WI38 (cell line): ENCODE data around the gene VCL.

Experiments
- H3K4me3 ChIP-seq: 2 replicates; pipeline ENCODE4 v1.5.1; 2011; ENCODE audit warnings: low read depth, mild to moderate bottlenecking, control low read depth, low read length
- TF ChIP-seq, protein P1 (sequence below): IDR thresholded peaks from 2 replicates; pipeline ENCODE4 v1.5.1; 2012; ENCODE audit warnings: low read depth, mild to moderate bottlenecking, control low read depth, low read length

Gene VCL

DNA sequence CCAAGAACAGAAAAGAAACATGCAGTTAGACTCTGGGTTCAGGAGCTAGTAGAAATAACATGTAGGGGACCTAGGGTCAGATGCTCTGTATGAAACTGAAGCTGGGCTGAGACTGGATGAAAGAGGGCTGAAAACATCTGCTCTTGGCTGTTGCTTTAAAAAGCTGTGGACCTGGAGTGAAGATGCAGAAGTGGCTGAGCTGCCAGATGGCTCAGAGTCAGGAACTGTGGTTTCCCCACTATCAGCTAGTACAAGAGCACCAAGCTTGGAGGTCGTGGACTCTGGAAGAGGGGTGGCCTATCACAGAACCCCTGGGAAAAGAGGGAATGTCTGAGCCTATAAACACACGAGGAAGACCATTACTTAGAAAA is 159.0 kb downstream of the VCL start:
- TF ChIP-seq, protein P1, sequence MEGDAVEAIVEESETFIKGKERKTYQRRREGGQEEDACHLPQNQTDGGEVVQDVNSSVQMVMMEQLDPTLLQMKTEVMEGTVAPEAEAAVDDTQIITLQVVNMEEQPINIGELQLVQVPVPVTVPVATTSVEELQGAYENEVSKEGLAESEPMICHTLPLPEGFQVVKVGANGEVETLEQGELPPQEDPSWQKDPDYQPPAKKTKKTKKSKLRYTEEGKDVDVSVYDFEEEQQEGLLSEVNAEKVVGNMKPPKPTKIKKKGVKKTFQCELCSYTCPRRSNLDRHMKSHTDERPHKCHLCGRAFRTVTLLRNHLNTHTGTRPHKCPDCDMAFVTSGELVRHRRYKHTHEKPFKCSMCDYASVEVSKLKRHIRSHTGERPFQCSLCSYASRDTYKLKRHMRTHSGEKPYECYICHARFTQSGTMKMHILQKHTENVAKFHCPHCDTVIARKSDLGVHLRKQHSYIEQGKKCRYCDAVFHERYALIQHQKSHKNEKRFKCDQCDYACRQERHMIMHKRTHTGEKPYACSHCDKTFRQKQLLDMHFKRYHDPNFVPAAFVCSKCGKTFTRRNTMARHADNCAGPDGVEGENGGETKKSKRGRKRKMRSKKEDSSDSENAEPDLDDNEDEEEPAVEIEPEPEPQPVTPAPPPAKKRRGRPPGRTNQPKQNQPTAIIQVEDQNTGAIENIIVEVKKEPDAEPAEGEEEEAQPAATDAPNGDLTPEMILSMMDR: no peak
- no peak overlapping the region for H3K4me3 ChIP-seq

DNA sequence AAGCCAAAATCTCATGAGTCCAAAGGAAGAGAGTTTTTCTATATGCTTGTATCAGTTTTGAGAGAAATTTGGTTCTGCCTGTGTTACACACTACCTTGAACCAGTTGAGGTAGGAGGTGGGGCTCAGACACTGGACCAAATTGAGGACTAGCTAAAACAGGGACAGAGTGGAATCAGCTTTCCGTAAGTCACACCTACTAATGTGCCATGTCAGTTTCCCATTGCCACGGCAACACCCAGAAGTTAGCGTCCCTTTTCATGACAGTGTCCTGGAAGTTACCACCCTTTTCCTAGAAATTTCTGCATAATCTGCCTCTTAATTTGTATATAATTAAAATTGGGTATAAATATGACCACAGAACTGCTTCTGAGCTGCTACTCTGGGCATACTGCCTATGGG is 162.1 kb downstream of the VCL start:
- no peak overlapping the region for H3K4me3 ChIP-seq
- TF ChIP-seq, protein P1: no peak

DNA sequence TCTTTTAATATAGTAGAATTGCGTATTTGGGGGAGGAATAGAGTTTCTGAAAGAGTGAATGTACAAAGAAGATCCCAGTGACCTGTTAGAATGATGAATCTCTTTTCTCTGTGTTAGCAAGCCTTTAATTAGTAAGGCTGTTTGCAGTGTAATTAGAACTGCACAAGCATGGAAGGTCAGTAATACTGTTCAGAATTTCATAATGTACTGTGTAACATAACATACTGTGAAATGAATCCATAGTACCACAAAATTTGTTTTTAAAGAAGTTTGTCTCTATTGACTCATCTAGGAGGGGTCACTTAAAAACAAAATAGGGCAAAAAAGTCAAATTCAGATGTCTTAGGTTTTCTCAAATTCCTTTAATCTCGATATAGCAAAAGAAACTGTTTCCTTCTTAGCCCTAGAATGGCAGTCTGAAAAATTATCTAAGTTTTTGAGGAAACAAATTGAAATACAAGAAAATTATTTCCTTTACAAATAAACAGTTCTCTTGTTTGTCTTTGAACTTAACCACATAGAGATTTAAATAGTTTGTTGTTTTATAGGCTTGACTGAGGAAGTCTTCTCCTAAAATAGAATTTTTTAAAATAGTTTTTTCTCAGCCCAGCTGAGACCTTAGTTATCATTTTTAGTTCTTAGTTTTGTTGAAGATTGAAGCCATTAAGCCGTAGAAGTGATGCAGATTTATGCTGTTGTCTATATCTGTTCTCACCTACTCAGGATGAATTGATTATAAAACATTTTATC is 165.6 kb downstream of the VCL start:
- no peak overlapping the region for H3K4me3 ChIP-seq
- TF ChIP-seq, protein P1: no peak

DNA sequence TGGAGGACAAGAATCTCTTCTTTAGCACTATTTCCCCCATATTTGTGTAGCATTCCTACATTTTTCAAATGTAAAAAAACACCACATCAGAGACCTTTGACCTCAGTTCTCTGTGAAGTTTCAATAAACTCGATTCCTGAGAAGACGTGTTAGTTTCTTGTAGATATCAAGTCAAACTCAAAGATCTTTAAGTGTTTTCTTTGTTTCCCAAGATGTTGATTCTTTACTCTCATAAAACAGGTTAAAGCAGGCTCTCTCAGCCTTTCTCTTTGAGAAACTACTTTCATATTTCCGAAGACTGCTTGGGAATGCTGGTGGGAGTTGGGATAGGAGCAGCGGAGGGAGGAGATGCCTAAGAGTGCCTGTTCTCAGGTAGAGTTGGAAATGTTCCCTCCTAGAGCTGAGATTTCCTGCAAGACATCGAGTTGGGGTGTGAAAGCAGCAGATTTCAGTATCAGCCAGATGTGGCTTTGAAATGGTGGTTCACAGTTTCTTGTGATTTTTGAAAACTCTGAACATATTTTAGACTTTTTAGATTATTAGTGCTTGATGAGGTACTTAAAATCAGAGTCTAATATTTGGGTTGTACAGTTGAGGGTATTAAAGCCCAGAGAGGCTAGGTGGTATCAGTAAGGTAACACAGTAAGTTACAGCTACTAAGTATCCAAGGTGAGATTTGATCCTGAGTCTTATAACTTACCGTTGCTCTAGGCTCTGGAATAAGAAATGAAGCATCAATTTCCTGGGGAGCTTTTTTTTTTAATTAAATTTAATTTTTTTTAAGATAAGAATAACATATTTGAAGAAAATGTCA is 167.0 kb downstream of the VCL start:
- no peak overlapping the region for H3K4me3 ChIP-seq
- TF ChIP-seq, protein P1: no peak

DNA sequence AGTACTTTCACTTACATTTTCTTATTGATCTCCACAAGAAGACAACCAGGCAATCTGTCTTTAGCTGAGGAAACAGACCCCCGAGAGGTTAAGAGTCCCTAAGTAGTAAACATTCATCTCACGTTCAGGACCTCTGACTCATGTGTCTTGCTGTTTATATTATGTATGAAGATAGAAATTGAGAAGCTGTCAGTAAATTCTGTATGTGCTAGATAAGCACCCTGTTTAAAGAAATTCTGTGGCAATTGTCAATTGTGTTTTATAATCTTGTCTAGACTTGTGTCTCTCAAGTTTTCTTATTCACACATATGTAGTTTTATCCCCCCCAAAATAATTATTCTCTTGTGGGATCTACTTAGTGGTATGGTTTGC is 167.6 kb downstream of the VCL start:
- H3K4me3 ChIP-seq: no peak overlapping the region
- TF ChIP-seq, protein P1: no peak

DNA sequence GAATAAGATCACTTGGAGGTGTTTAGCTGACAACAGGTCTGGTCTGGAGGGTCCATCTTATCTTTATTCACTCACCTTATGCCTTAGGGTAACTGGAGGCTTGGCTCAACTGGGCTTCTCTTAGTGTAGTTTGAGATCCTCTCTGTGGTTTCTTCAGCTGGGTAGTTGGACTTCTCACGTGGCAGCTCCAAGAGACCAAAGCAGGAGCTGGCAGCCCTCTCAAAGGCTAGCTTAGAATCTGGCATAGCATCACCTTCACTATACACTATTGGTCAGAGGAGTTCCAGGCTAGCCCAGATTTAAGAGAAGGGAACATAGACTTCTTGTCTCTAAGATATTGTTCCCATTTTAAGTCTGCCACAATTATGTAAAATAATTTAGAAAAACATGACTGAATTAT is 169.5 kb downstream of the VCL start:
- TF ChIP-seq, protein P1: no peak
- no peak overlapping the region for H3K4me3 ChIP-seq
